ENCODE measurements around the gene METTL8. TPM values are rescaled to one million over a fixed set of nuclear protein-coding genes. Genes with fewer than 3 reads are reported as not detected.
"Not testable (repeated sequence)": the region's sequence is repeated elsewhere in the genome, so short reads cannot be mapped to it uniquely, and the experiment has no call there.

Gene METTL8
- total RNA-seq, 1 donor from 2014 or later, result 22.9 TPM

- no peaks in the 10 kb centered on the region for H3K4me1 Mint-ChIP-seq
- TF ChIP-seq CTCF (IDR thresholded peaks at IDR 0.05), result no peak
- no peak overlapping the region for H3K27ac Mint-ChIP-seq
- DNase-seq, result no peak
- ChIA-PET CTCF (no interaction called here), POLR2A (no interaction called here)
- intact Hi-C loops (cut with micrococcal nuclease), result no loop called here
- no peak for ATAC-seq (ENCODE audit: low read depth)
- H3K4me3 Mint-ChIP-seq, result no peak overlapping the region
- peaks cover 14% of the 10 kb centered on the region for H3K9me3 Mint-ChIP-seq
- peaks cover 15% of the 10 kb centered on the region for H3K36me3 Mint-ChIP-seq (ENCODE audit: low read depth)
- H3K27me3 Mint-ChIP-seq, result no peaks in the 10 kb centered on the region
These were observed 68.0 kb downstream of the METTL8 start for GRCh38 chr2:171365778-171366177.

DNA sequence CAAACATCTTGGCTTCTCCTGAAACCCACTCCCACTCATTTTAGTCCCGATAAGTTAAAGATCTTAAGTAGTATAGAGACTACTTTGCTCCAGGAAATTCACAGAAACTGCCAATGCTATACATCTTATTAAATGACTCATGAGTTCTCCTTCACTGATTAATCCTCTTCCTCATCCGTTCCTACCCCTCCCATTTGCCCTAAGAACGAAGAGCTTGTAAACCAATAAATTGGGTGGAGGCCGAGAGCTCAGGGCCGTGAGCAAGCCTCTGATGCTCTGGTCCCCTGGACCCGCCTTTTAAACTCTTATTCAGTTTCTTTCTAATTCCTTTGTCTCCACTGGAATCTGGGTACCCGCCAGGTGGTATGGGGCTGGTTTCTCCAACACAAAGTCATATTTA lies 68.6 kb downstream of the METTL8 start:
- TF ChIP-seq CTCF (IDR thresholded peaks at IDR 0.05), result no peak
- DNase-seq, result no peak
- CTCF ChIA-PET, result interaction anchor here (0.6 kb wide), 1 partner anchor 31 kb away, joined by 3 read pairs; no protein-coding TSS in a partner anchor

DNA sequence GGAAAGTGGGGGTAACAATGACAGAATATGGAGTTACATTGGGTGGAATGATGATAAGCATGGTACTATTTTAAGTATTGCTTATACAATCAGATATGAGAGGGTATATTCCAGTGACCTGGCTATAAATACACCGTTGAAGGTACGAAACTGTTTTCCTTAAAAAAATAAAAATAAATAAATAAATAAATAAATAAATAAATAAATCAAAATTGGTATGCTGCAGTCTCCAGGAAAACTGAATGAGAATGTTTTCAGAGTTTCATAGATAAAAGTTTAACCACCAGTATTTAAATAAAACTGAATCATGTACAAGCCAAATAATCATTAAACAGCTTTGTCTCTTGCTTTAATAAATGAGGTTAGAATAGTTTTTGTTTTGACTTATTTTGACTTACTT lies 71.4 kb downstream of the METTL8 start:
- ChIA-PET POLR2A (interaction anchor here (0.5 kb wide), 1 partner anchor 68 kb away, joined by 3 read pairs; no protein-coding TSS in a partner anchor), CTCF (no interaction called here)
- TF ChIP-seq CTCF (IDR thresholded peaks at IDR 0.05), result no peak
- Mint-ChIP-seq H3K36me3 (ENCODE audit: low read depth) (peaks cover 25% of the 10 kb centered on the region), H3K27me3 (no peaks in the 10 kb centered on the region), H3K4me1 (peaks cover 3% of the 10 kb centered on the region), H3K4me3 (no peak overlapping the region), H3K27ac (no peak overlapping the region), H3K9me3 (peaks cover 13% of the 10 kb centered on the region)
- ATAC-seq (ENCODE audit: low read depth), result no peak
- DNase-seq, result no peak
- intact Hi-C loops (cut with micrococcal nuclease), result no loop called here

More for the DNA sequence above, 68.6 kb downstream of the METTL8 start:
- POLR2A ChIA-PET, result no interaction called here
- intact Hi-C loops (cut with micrococcal nuclease), result no loop called here
- ATAC-seq (ENCODE audit: low read depth), result no peak
- H3K4me3 Mint-ChIP-seq, result no peak overlapping the region
- H3K27ac Mint-ChIP-seq, result no peak overlapping the region
- peaks cover 14% of the 10 kb centered on the region for H3K9me3 Mint-ChIP-seq
- peaks cover 16% of the 10 kb centered on the region for H3K36me3 Mint-ChIP-seq (ENCODE audit: low read depth)
- no peaks in the 10 kb centered on the region for H3K4me1 Mint-ChIP-seq
- no peaks in the 10 kb centered on the region for H3K27me3 Mint-ChIP-seq

GRCh38 chr2:171360905-171361304 lies 72.9 kb downstream of the METTL8 start:
- H3K27ac Mint-ChIP-seq, result no peak overlapping the region
- DNase-seq, result no peak
- ChIA-PET POLR2A (no interaction called here), CTCF (no interaction called here)
- ATAC-seq (ENCODE audit: low read depth), result no peak
- peaks cover 16% of the 10 kb centered on the region for H3K36me3 Mint-ChIP-seq (ENCODE audit: low read depth)
- no peak overlapping the region for H3K4me3 Mint-ChIP-seq
- H3K4me1 Mint-ChIP-seq, result peaks cover 3% of the 10 kb centered on the region
- peaks cover 3% of the 10 kb centered on the region for H3K9me3 Mint-ChIP-seq
- no peaks in the 10 kb centered on the region for H3K27me3 Mint-ChIP-seq
- TF ChIP-seq CTCF (IDR thresholded peaks at IDR 0.05), result no peak
- intact Hi-C loops (cut with micrococcal nuclease), result no loop called here

DNA sequence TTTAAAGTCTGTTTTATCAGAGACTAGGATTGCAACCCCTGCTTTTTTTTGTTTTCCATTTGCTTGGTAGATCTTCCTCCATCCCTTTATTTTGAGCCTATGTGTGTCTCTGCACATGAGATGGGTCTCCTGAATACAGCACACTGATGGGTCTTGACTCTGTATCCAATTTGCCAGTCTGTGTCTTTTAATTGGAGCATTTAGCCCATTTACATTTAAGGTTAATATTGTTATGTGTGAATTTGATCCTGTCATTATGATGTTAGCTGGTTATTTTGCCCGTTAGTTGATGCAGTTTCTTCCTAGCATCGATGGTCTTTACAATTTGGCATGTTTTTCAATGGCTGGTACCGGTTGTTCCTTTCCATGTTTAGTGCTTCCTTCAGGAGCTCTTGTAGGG lies 80.0 kb downstream of the METTL8 start:
- CTCF ChIA-PET; H3K4me3 Mint-ChIP-seq; ATAC-seq (ENCODE audit: low read depth); H3K27ac Mint-ChIP-seq; H3K9me3 Mint-ChIP-seq; DNase-seq; intact Hi-C loops (cut with micrococcal nuclease); POLR2A ChIA-PET; H3K36me3 Mint-ChIP-seq (ENCODE audit: low read depth); H3K4me1 Mint-ChIP-seq; H3K27me3 Mint-ChIP-seq: not testable (repeated sequence)

- Mint-ChIP-seq H3K36me3 (ENCODE audit: low read depth) (peaks cover 3% of the 10 kb centered on the region), H3K4me1 (peaks cover 23% of the 10 kb centered on the region), H3K4me3 (no peak overlapping the region), H3K27me3 (no peaks in the 10 kb centered on the region), H3K9me3 (peaks cover under 1% of the 10 kb centered on the region), H3K27ac (peak overlapping the region; percentile 31)
- TF ChIP-seq CTCF (IDR thresholded peaks at IDR 0.05), result no peak
- ChIA-PET POLR2A (interaction anchor here (0.9 to 1.5 kb wide), 2 partner anchors 11 to 58 kb away, joined by 3 to 4 read pairs; no protein-coding TSS in a partner anchor), CTCF (no interaction called here)
- intact Hi-C loops (cut with micrococcal nuclease), result no loop called here
- no peak for DNase-seq
- ATAC-seq (ENCODE audit: low read depth), result no peak
These were observed 85.7 kb downstream of the METTL8 start for GRCh38 chr2:171348056-171348455.
